Measurements from ENCODE around the gene SMAD2.
A peak's percentile ranks its signal among the peaks of the same experiment; 100 is the strongest.

The SMAD2 gene

DNA sequence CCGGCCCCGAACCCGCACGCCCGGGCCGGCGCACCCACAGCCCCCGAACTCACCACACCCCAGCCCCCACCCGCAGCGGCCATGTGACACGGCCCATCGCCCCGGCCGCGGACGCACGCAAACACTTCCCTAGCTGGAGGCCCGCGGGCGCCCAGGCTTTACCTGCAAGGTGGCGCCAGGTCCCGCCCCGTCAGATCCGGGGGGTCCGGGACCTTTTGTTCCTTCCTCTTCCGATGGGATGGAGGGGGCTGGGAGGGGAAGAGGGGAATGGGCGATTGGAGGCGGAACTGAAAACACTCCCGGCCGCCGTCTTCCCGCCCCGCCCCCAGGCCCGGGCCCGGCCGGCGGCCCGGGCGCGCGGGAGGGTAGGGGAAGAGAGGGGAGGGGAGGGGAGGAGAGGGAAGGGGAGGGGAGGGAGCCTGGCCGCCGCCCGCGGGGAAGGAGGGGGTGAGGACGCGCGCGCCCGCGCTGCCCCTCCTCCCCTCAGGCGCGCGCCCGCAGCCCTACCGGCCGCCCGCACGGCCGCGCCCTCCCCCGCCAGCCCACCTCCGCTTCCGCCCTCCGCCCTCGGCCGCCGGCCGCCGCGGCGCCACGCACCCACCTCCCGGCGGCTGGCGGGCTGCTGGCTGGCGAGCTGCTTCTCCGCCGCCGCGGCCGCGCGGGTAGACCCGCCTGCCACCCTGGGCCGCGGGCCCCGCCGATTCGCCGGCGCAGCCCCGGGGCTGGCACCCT is at the start of gene SMAD2:
Gene SMAD2 (minus strand): TSS at position 461 of the 732 bp plus-strand sequence. CDS start 33,903 bp downstream, outside the sequence.
- Histone ChIP-seq H3K4me3 (peak within 1 kb of the TSS; percentile 90), H3K9ac (ENCODE audit: insufficient read length) (peak within 1 kb of the TSS; percentile 78), H3K36me3 (ENCODE audit: insufficient read depth, low read length) (no peaks in the 10 kb centered on the region), H3K9me3 (ENCODE audit: low read depth, low read length) (no peaks in the 10 kb centered on the region), H3K27ac (peak within 1 kb of the TSS; percentile 87)
- DNase-seq (ENCODE audit: low read depth, low spot score), result no peak
- no peak for TF ChIP-seq EZH2 (IDR thresholded peaks at IDR 0.05)
- TF ChIP-seq POLR2AphosphoS5 (IDR thresholded peaks at IDR 0.05; ENCODE audit: borderline replicate concordance, low read depth, low read length), result peak; percentile 69; the same call in 1 of the 2 replicates

DNA sequence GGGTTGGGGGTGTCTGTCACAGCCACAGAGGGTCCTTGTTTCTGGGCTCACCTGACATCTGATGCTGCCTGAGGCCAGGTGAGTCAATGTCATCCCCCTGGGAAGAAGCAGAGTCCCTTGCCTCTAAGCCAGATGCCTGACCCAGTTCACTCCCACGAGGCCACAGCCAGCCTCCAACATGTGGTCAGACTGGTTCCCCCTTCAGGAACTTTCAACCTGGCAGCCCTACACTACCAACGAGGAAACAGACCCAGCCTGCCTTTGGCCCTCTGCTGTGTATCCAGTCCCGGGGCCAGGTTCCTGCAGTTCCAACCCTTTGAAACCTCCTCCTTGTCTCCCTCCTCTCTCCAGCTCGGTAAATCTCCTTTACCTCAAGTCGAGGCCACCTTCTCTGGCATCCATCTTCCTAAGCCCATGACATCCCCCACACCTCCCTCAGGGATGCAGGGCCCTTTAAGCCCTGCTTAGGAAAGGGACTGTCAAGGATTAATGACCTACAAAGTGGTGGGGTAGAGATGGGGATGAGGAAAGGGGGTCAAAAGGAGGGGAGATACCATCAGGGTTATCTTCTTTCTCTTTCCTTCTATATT is 49.2 kb upstream of the SMAD2 start:
- TF ChIP-seq POLR2AphosphoS5 (IDR thresholded peaks at IDR 0.05; ENCODE audit: borderline replicate concordance, low read depth, low read length), result no peak
- no peak for TF ChIP-seq EZH2 (IDR thresholded peaks at IDR 0.05)
- TF ChIP-seq FOXP2 (optimal IDR thresholded peaks at IDR 0.05; ENCODE audit: control extremely low read depth, extremely low read length, insufficient read depth), result no peak
- Histone ChIP-seq H3K9ac (ENCODE audit: insufficient read length) (no peak overlapping the region), H3K36me3 (ENCODE audit: insufficient read depth, low read length) (no peaks in the 10 kb centered on the region), H3K9me3 (ENCODE audit: low read depth, low read length) (no peaks in the 10 kb centered on the region), H3K27ac (no peak overlapping the region), H3K4me3 (no peak overlapping the region)
- no peak for DNase-seq (ENCODE audit: low read depth, low spot score)

DNA sequence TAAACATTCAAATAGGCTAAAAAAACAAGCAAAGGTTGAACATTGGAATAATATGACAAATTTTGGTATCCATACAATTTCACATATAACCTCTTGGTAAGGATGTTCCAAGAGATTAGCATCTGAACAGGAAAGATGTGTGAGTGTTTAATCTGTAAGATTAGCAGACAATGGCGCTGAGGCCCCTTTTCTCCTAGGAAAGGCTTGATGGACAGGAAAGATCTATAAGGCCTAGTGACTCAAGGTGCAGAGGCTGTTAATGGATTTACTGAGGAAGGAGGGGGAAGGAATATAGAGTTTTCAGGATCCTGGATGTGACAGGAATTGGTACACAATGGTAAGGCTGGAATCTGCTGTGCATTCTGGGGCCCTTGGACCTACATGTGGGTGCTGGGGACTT is 48.1 kb upstream of the SMAD2 start:
- no peak overlapping the region for H3K4me3 ChIP-seq
- no peak overlapping the region for H3K9ac ChIP-seq (ENCODE audit: insufficient read length)
- no peaks in the 10 kb centered on the region for H3K9me3 ChIP-seq (ENCODE audit: low read depth, low read length)
- TF ChIP-seq POLR2AphosphoS5 (IDR thresholded peaks at IDR 0.05; ENCODE audit: borderline replicate concordance, low read depth, low read length) (no peak), FOXP2 (optimal IDR thresholded peaks at IDR 0.05; ENCODE audit: control extremely low read depth, extremely low read length, insufficient read depth) (no peak), EZH2 (IDR thresholded peaks at IDR 0.05) (no peak)
- H3K36me3 ChIP-seq (ENCODE audit: insufficient read depth, low read length), result no peaks in the 10 kb centered on the region
- DNase-seq (ENCODE audit: low read depth, low spot score), result no peak
- no peak overlapping the region for H3K27ac ChIP-seq

DNA sequence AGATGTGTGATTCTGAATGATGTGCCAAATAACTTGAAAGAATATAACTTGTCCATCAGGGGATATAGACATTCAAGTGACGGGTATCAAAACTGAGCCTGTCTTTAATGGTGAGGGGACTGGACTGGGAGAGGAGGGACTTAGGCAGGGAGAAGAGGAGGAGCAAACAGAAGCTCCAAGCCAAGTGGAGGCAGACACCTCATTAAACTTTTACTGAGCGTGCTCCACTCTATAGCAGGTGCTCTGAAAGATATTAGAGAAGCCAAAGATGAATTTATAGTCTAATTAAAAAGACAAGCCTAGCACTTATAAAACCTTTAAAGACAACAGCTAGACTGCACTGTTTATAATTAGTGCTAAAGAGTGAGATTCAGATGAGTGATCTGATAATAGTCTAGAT is 47.7 kb upstream of the SMAD2 start:
- H3K27ac ChIP-seq, result no peak overlapping the region
- H3K36me3 ChIP-seq (ENCODE audit: insufficient read depth, low read length), result no peaks in the 10 kb centered on the region
- TF ChIP-seq EZH2 (IDR thresholded peaks at IDR 0.05) (no peak), POLR2AphosphoS5 (IDR thresholded peaks at IDR 0.05; ENCODE audit: borderline replicate concordance, low read depth, low read length) (no peak), FOXP2 (optimal IDR thresholded peaks at IDR 0.05; ENCODE audit: control extremely low read depth, extremely low read length, insufficient read depth) (no peak)
- DNase-seq (ENCODE audit: low read depth, low spot score), result no peak
- H3K9me3 ChIP-seq (ENCODE audit: low read depth, low read length), result no peaks in the 10 kb centered on the region
- no peak overlapping the region for H3K4me3 ChIP-seq
- no peak overlapping the region for H3K9ac ChIP-seq (ENCODE audit: insufficient read length)

DNA sequence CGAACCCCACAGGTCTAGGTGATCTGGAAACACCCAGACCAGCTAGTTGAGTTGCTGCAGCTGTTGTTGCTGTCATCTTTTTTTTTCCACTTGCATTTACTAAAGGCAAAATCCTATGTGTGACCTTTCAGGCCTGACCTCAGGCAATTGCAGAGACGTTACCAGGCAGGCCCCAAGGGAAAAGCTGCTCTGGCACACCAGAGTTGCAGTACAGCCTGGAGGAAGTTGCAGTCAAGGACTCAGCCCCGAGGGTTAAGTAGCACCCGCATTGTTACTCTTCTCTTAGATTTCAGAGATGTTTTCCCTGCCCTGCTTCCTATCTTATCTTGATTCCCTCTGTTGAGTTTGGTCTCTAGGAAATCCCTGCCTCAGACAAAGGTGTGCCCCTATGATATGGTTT is 45.2 kb upstream of the SMAD2 start:
- no peak for DNase-seq (ENCODE audit: low read depth, low spot score)
- H3K27ac ChIP-seq, result no peak overlapping the region
- no peak overlapping the region for H3K4me3 ChIP-seq
- H3K9me3 ChIP-seq (ENCODE audit: low read depth, low read length), result no peaks in the 10 kb centered on the region
- H3K9ac ChIP-seq (ENCODE audit: insufficient read length), result no peak overlapping the region
- H3K36me3 ChIP-seq (ENCODE audit: insufficient read depth, low read length), result no peaks in the 10 kb centered on the region
- no peak for TF ChIP-seq POLR2AphosphoS5 (IDR thresholded peaks at IDR 0.05; ENCODE audit: borderline replicate concordance, low read depth, low read length)
- no peak for TF ChIP-seq FOXP2 (optimal IDR thresholded peaks at IDR 0.05; ENCODE audit: control extremely low read depth, extremely low read length, insufficient read depth)
- no peak for TF ChIP-seq EZH2 (IDR thresholded peaks at IDR 0.05)

DNA sequence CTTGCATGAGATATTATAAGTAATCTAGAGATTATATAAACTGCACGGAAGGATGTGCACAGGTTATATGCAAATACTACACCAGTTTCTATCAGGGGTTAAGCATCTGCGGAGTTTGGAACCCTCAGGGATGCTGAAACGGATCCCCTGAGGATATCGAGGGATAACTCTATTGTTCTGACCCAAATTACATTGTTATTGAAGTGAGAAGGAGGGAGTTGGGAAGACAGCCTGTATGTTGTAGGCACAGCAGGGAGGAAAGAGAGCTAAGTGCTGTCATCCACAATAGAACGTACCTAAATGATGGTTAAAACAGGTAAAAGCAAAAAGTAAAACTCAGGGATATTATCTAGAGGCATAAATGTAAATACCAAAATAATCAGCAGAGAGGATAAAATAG is 44.6 kb upstream of the SMAD2 start:
- Histone ChIP-seq H3K4me3 (no peak overlapping the region), H3K9me3 (ENCODE audit: low read depth, low read length) (no peaks in the 10 kb centered on the region), H3K27ac (no peak overlapping the region), H3K9ac (ENCODE audit: insufficient read length) (no peak overlapping the region), H3K36me3 (ENCODE audit: insufficient read depth, low read length) (no peaks in the 10 kb centered on the region)
- no peak for DNase-seq (ENCODE audit: low read depth, low spot score)
- TF ChIP-seq EZH2 (IDR thresholded peaks at IDR 0.05), result no peak
- TF ChIP-seq FOXP2 (optimal IDR thresholded peaks at IDR 0.05; ENCODE audit: control extremely low read depth, extremely low read length, insufficient read depth), result no peak
- no peak for TF ChIP-seq POLR2AphosphoS5 (IDR thresholded peaks at IDR 0.05; ENCODE audit: borderline replicate concordance, low read depth, low read length)

DNA sequence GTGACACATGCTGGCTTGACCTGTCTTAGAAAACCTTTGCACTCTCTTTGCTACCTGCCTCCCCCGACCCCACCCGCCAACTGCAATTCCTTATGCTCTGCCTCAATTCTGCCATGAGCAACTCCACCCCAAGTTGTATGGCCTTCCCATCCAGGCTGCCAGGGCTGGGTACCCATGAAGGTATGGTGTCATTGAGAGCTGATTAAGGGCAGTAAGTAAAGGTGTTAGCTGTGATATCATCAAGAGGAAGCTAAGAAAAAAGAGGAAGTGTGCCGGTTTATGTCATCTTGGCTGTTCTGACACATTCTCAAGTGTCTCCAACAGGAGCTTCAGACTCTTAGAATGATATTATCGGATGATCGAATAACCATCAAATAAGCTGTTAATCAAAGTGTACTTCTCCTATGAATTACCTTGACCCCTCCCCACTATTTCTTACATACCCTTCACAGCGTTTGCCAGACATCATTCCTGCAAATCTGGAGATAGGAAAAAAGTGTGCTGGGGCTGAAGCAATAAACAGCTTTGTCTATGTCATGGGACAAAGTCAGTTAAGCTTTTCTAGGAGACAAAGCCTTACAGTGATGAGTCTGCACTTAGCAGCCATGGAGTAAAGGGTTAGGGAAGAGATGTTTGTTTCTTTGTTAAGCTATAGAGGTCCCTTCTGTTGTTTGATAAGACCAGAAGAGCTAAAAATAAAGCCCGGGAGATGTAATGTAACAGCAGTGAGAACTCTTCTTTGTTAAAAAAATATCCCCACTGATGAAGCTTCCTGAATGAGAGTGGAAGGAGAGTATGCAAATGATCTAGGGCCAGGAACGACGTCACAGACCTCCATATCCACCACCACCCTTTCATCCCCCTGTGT is 40.4 kb upstream of the SMAD2 start:
- no peak overlapping the region for H3K27ac ChIP-seq
- TF ChIP-seq POLR2AphosphoS5 (IDR thresholded peaks at IDR 0.05; ENCODE audit: borderline replicate concordance, low read depth, low read length), result no peak
- no peak for TF ChIP-seq FOXP2 (optimal IDR thresholded peaks at IDR 0.05; ENCODE audit: control extremely low read depth, extremely low read length, insufficient read depth)
- TF ChIP-seq EZH2 (IDR thresholded peaks at IDR 0.05), result no peak
- no peak for DNase-seq (ENCODE audit: low read depth, low spot score)
- H3K9me3 ChIP-seq (ENCODE audit: low read depth, low read length), result no peaks in the 10 kb centered on the region
- H3K4me3 ChIP-seq, result no peak overlapping the region
- no peaks in the 10 kb centered on the region for H3K36me3 ChIP-seq (ENCODE audit: insufficient read depth, low read length)
- no peak overlapping the region for H3K9ac ChIP-seq (ENCODE audit: insufficient read length)

DNA sequence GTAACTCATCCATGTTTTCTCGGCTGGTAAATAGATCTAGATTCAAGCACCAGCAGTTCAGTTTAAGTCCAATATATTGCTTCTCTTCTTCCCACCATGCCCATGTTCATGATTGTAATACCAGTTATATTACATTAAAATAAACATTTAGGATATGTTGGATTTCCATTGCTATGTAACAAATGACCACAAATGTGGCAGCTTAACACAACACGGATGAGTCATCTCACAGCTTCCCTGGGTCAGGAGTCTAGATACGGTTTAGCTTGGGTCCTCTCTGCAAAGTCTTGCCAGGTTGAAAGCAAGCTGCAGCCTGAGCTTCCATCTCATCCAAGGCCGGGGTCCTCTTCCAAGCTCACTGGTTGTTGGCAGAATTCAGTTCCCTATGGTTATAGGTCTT is 39.4 kb upstream of the SMAD2 start:
- Histone ChIP-seq H3K9me3 (ENCODE audit: low read depth, low read length) (no peaks in the 10 kb centered on the region), H3K9ac (ENCODE audit: insufficient read length) (no peak overlapping the region), H3K27ac (no peak overlapping the region), H3K36me3 (ENCODE audit: insufficient read depth, low read length) (no peaks in the 10 kb centered on the region), H3K4me3 (no peak overlapping the region)
- no peak for DNase-seq (ENCODE audit: low read depth, low spot score)
- TF ChIP-seq EZH2 (IDR thresholded peaks at IDR 0.05) (no peak), POLR2AphosphoS5 (IDR thresholded peaks at IDR 0.05; ENCODE audit: borderline replicate concordance, low read depth, low read length) (no peak), FOXP2 (optimal IDR thresholded peaks at IDR 0.05; ENCODE audit: control extremely low read depth, extremely low read length, insufficient read depth) (no peak)

Measured in SK-N-MC (cell line).